IPS-20b (cell line): ENCODE data around the gene RXFP4.

ENCODE experiments used
- H3K27ac ChIP-seq: one replicate; pipeline ENCODE4 v1.5.1; 2013; ENCODE audit warnings: low read length
- H3K27me3 ChIP-seq: 2 replicates; pipeline ENCODE4 v1.6.1; 2013; ENCODE audit warnings: mild to moderate bottlenecking, low read length, inconsistent platforms; ENCODE audit not compliant: insufficient read depth
- H3K36me3 ChIP-seq: 2 replicates; pipeline ENCODE4 v1.6.1; 2013; ENCODE audit warnings: low read depth, mild to moderate bottlenecking, inconsistent platforms, low read length, moderate library complexity; ENCODE audit not compliant: insufficient read depth
- H3K4me1 ChIP-seq: 2 replicates; pipeline ENCODE4 v1.6.1; 2013; ENCODE audit warnings: mild to moderate bottlenecking, control low read depth, inconsistent platforms, low read length, moderate library complexity; ENCODE audit not compliant: insufficient read depth
- H3K4me3 ChIP-seq: 2 replicates; pipeline ENCODE4 v1.5.1; 2013; ENCODE audit warnings: mild to moderate bottlenecking, low read length, inconsistent platforms
- H3K9ac ChIP-seq: 2 replicates; pipeline ENCODE4 v1.6.1; 2013; ENCODE audit warnings: low read depth, mild to moderate bottlenecking, inconsistent platforms, low read length, moderate library complexity
- H3K9me3 ChIP-seq: 2 replicates; pipeline ENCODE4 v1.6.1; 2013; ENCODE audit warnings: mild to moderate bottlenecking, low read depth, low read length, inconsistent platforms; ENCODE audit not compliant: insufficient read depth

The RXFP4 gene

DNA sequence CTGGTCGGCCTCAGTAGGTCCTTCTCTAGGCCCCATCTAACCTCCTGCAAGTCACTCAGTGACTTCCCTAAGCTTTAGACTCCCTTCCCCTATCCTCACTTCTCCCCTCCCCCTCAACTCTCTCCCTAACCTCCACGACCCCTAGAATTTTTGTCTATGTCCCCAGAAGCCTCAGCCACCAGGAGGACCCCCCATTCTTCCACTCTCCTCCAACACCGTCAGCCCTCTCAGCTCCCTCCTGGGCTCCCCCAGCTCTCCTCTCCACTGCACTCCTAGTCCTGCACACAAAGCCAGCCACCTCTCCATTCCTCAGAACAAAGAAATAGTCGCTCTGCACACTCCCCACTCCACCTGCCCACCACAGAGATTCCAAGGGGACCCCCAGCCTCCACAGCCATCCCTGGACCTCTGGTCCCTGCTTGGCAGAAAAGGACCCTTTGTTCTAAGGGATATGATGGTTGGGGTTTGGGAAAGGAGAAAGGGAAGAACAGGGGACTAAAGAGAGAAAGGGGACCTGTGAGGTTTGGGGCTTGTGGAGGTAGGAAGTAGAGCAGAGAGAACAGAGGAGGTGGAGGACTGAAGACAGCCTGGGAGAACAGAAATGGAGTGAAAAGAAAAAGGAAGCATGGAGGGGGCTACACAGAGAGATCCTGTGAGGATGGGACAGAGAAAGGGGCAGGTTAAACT, 34.1 kb downstream of the RXFP4 start:
- peak overlapping the region; percentile 95 for H3K4me3 ChIP-seq
- no peaks in the 10 kb centered on the region for H3K27me3 ChIP-seq
- H3K9me3 ChIP-seq, result no peaks in the 10 kb centered on the region
- peak overlapping the region; percentile 72 for H3K9ac ChIP-seq
- peaks cover 37% of the 10 kb centered on the region for H3K4me1 ChIP-seq
- H3K36me3 ChIP-seq, result peaks cover 9% of the 10 kb centered on the region; the same call in 1 of the 2 replicates
- H3K27ac ChIP-seq, result no peak overlapping the region

DNA sequence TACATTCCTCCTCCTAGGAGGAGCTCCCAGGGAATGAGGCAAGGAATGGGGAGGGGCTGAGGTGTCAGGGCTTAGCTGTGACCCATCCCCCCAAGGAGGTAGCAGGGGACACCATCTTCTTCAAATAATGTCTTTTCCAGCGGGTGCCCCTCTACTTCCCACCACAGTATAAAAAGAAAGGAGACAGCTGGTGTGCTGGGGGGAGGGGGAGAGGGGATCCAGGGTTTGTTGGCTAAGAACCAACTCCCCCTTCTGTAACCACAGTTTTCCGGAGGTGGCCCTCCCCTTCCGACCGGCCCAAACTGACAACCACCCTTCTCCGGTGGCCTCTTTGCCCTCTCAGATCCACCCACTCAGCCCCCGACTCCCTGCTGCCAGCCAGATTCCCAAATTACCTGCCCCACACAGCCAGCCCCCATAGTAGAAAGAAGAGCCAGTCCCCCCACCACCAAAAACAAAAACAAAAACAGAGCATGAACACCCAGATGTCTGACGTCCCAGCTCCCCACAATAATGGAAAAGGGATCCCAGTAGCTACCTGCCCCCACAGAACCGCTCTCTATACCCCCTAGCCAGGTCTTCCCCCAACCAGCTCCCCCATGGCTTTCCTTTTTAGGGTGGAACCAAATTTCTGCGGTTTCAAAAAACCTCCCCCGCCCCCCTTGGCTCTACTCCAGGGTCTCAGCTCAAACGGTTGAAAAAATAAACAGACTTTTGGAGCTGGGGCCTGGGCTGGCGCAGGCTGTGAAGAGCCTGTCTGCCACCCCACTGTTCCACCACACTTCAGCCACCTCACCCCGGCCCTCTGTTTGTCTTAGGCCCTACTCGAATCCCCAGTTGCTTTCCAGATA, 34.8 kb downstream of the RXFP4 start:
- H3K4me3 ChIP-seq, result peak overlapping the region; percentile 95
- no peaks in the 10 kb centered on the region for H3K27me3 ChIP-seq
- peak overlapping the region; percentile 79 for H3K27ac ChIP-seq

DNA sequence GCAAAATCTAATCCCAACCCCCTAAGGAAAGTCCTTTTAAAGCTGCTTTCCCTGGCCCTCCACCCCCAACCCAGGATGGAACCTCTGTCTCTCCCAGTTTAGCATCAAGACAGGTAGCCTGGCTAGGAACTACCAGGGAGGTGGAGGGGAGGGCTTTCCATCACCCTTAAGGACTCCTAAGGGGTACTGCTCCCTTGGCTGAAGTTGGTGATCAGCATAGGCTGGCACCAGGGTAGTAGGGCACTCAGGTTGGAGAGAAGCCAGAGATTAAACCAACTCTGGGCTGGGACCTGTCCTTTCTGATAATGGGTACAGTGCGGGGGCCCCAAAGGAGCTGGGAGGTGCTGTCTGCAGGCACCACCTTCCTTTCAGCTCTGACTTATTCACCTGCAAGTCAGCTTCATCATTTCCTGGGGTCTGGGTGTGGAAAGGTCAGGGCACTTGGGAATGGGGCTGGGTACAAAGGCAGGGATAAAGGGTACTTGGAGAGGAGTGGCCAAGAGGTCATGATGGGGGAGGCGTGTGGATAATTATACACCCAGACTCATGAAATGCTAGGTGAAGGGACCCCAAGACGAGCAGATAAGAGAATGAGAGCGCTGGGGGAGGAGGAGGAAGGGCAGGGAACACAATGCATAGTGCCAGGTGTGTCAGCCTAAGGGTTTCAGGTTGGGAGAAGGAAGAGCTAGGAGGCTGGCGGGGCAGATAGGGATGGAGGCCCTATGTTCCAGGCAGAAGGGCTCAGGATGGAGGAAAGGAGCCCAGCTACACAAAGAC, 35.7 kb downstream of the RXFP4 start:
- H3K4me3 ChIP-seq, result peak overlapping the region; percentile 95
- peak overlapping the region; percentile 79 for H3K27ac ChIP-seq
- H3K36me3 ChIP-seq, result peaks cover 9% of the 10 kb centered on the region; the same call in 1 of the 2 replicates
- no peaks in the 10 kb centered on the region for H3K27me3 ChIP-seq
- H3K9ac ChIP-seq, result peak overlapping the region; percentile 89; the same call in 1 of the 2 replicates
- H3K4me1 ChIP-seq, result peaks cover 31% of the 10 kb centered on the region
- no peaks in the 10 kb centered on the region for H3K9me3 ChIP-seq

More for the DNA sequence above, 34.8 kb downstream of the RXFP4 start:
- no peaks in the 10 kb centered on the region for H3K9me3 ChIP-seq
- H3K9ac ChIP-seq, result peak overlapping the region; percentile 89; the same call in 1 of the 2 replicates
- peaks cover 9% of the 10 kb centered on the region; the same call in 1 of the 2 replicates for H3K36me3 ChIP-seq
- H3K4me1 ChIP-seq, result peaks cover 33% of the 10 kb centered on the region

DNA sequence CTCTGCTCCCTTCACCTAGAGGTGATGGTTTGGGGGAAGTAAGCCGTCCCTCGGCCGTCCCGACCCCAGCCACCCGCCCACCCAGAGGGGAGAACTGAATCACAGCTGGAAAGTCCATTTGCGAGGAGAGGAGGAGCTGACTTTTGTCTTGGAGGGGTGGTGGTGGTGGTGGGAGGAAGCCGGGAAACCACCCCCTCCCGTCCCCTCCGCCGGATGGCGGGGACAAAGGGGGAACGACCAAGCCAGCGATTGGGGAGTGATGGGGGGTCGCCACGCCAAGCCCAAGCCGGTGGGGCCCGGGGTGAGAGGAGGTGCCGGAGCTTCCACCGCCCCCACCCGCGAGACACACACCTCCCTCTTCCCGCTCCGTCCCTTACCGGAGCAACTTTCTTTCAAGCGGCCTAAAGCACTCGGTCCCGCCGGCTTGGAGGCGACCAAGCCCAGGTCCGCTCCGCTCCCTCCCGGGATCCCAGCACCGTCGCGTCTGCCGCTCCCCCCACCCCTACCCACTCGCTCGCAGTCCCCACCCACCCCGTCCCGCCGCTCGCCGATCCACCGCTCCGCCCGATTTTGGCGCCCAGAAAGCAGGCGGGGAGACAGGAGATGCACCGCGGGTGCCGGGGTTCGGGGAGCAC, 36.4 kb downstream of the RXFP4 start:
- no peaks in the 10 kb centered on the region for H3K27me3 ChIP-seq
- peak overlapping the region; percentile 79 for H3K27ac ChIP-seq
- H3K4me3 ChIP-seq, result peak overlapping the region; percentile 95
- 0 out of 2 replicates have a peak, but pooled peaks cover 3% of the 10 kb centered on the region for H3K36me3 ChIP-seq
- peak overlapping the region; percentile 89; the same call in 1 of the 2 replicates for H3K9ac ChIP-seq
- peaks cover 30% of the 10 kb centered on the region for H3K4me1 ChIP-seq
- no peaks in the 10 kb centered on the region for H3K9me3 ChIP-seq

DNA sequence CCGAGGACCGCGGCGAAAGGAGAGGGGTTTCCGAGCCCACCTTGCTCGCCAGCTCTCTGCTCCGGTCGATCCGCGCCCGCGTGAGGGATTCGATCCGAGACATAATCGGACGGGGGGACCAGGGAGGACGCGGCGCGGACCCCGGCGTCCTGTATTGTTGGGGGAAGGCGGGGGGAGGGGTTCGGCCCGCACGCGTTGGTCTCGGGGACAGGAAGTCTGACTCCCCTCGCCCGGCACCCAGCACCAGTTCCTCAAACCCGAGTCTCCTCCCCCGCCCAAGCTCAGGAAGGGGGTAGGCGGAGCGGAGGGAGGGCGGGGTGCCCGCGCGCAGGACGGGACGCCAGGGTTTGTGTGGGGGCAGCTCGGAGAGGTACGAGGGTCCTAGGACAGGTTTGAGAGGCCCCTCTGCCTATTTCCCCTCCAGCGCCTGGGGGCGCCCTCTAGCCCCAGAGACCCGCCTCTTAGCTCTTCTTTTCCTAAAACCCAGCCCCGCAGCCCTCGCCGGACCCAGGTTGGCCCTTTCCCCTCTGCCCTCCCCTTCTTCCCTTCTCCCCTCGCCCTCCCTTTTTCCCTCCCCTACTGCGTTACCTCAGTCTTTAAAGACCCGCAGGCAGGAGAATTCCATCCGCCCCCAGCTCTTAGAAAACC, 37.0 kb downstream of the RXFP4 start, which contains the start of gene ARHGEF2:
Gene ARHGEF2, minus strand, starts transcription at position 223 of the 648 bp plus-strand sequence. Its CDS starts 120 bp downstream, at position 103.
- Histone ChIP-seq H3K9ac (peak within 1 kb of the TSS; percentile 89), H3K36me3 (no peaks in the 10 kb centered on the region), H3K27ac (peak within 1 kb of the TSS; percentile 79), H3K9me3 (no peaks in the 10 kb centered on the region), H3K4me1 (peaks cover 33% of the 10 kb centered on the region), H3K4me3 (peak within 1 kb of the TSS; percentile 95), H3K27me3 (no peaks in the 10 kb centered on the region)

DNA sequence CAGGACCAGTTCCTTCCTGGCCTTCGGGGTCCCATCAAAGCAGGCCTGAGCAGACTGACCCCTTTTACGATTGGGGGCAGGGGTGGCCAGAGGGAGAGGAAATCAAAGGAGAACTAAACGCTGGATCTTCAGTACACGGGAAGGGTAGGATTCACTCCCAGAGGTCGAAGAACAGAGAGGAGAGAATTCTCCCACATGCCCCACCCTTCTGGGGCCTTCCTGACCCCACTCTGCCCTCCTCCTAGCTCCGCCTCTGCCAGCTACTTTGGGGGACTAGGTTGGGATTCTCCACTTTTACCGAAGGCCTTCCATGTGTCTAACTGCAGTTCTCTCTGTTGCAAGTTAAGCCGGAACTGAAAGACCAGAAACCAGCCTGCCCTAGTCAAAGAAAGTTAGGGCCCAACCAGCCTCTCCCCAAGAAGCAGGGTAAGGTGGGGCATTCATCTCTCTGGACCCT, 37.6 kb downstream of the RXFP4 start:
- Histone ChIP-seq H3K4me1 (peaks cover 38% of the 10 kb centered on the region), H3K4me3 (peak overlapping the region; percentile 95), H3K36me3 (no peaks in the 10 kb centered on the region), H3K27ac (no peak overlapping the region), H3K9ac (peak overlapping the region; percentile 89), H3K9me3 (no peaks in the 10 kb centered on the region), H3K27me3 (no peaks in the 10 kb centered on the region)

DNA sequence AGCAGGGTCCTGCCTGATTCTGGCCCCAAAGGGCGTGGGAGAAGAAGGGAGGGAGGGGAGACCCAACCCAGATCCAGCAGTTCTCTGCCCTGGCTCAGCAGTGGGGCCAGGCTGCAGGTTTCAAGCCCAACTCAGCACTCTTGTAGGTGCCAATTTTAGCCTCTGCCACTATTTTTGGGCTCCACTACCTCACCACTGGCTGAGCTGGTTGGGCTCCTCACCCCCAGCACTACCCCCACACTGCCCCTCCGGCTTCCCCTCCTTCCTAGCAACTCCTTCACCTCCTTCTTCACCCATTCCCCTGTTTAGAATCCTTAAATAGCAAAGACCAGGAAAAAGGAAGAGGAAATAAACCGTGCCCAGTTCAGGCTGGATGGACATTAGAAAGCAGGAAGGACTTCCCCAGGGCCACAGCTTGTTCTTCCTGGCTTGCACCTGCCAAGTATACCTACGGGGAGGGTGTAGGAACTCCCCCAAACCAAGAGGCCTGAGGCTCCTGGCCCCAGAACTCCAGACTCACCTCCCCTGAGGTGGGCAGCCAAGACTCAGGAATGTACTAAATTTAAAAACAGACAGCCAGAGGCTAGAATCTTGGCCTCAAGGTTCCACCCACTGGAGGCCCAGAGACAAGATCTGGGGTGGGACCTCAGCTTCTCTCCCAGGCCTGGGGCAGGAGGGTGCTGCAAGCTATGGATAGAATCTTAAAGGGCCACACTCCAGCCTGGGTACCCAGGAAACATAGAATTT, 38.3 kb downstream of the RXFP4 start:
- H3K27me3 ChIP-seq, result no peaks in the 10 kb centered on the region
- H3K9me3 ChIP-seq, result no peaks in the 10 kb centered on the region
- no peak overlapping the region for H3K27ac ChIP-seq
- H3K9ac ChIP-seq, result peak overlapping the region; percentile 89
- H3K36me3 ChIP-seq, result no peaks in the 10 kb centered on the region
- peak overlapping the region; percentile 95 for H3K4me3 ChIP-seq
- H3K4me1 ChIP-seq, result peaks cover 39% of the 10 kb centered on the region

DNA sequence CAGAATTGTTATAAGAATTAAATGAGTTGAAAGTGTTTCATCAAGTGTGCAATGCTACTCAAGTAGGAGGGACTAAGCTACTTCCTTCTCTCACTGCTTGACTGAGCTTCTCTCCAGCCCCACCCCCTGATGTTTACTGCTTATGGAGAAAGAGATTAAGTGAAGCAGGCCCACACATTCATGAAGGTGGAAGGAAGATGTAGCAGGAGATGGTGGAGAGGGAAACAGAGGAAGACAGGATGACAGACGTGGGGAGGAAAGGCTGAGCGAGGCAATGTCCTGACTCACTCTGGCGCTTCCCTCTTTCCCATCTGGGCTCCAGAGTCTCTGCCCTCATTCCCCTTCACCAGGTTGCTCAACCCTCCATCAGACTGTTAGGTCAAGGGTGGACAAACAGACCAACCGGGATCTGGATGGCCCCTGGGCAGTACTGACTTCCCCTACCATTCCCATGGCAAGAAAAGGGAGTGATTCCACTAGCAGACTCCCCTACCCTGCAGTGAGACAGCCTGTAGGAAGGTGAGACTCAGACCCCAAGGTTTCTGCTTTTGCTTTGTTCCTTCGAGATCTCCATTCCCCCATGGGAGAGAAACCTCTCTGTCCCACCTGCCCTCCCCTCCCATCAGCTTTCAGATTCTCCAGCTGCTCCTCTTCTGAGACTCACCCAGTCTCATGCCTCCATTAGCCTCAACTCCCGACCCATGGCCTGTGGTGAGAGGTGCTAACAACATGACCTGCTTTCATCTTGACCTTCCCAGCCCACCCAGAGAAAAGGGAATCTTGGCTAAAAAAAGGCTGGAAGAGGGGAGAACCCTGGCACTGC, 40.0 kb downstream of the RXFP4 start:
- Histone ChIP-seq H3K27ac (no peak overlapping the region), H3K9me3 (no peaks in the 10 kb centered on the region), H3K36me3 (no peaks in the 10 kb centered on the region), H3K27me3 (no peaks in the 10 kb centered on the region), H3K9ac (no peak overlapping the region), H3K4me1 (peaks cover 28% of the 10 kb centered on the region; the same call in 1 of the 2 replicates), H3K4me3 (no peak overlapping the region)

DNA sequence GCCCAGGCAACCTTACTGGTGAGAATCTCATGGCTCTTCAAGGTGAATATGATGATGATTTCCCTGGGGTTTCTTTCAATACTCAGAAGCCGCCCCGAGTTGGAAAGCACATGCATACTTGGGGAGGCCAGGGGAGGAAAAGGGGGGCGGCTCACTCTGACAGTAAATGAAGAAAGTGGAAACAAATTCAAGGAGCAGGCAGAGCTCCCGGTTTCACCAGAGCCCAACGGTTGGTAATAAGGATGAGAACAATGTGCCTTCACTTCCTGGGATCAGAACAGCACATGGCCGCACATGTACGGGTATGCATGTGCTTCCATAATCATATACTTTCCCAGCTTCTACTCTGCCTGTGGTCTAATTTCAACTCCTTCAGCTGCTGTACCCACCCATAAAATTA, 40.7 kb downstream of the RXFP4 start:
- no peak overlapping the region for H3K27ac ChIP-seq
- no peaks in the 10 kb centered on the region for H3K36me3 ChIP-seq
- no peak overlapping the region for H3K4me3 ChIP-seq
- no peaks in the 10 kb centered on the region for H3K9me3 ChIP-seq
- no peaks in the 10 kb centered on the region for H3K27me3 ChIP-seq
- H3K4me1 ChIP-seq, result peaks cover 23% of the 10 kb centered on the region; the same call in 1 of the 2 replicates
- H3K9ac ChIP-seq, result no peak overlapping the region
